Thyroid gland (tissue), 4 donors: ENCODE measurements around the gene CACNA1B.

Experiments used
- CTCF ChIP-seq, 6 experiments: fragments of 200-600 bp in 3 of 6; fragments of 450-650 bp in 3 of 6; sonication (generic) in 3 of 6; IDR thresholded peaks; one replicate each; pipeline ENCODE4 v1.5.1; 2016 to 2019; ENCODE audit warnings: antibody characterized with exemption in 6 of 6, mild to moderate bottlenecking in 2 of 6, inconsistent platforms in 1 of 6, moderate library complexity in 1 of 6
- POLR2A ChIP-seq, 2 donors: fragments of 450-650 bp; IDR thresholded peaks; one replicate each; pipeline ENCODE4 v1.6.1; 2017; ENCODE audit warnings: antibody characterized with exemption in 2 of 2, mild to moderate bottlenecking in 2 of 2, moderate library complexity in 1 of 2

GRCh38 chr9:137873408-137873807 is 4.2 kb upstream of the CACNA1B start:
- TF ChIP-seq CTCF (IDR thresholded peaks at IDR 0.05) (no peak), POLR2A (IDR thresholded peaks at IDR 0.05) (no peak)
